Measurements from ENCODE around the gene SPR.

Gene SPR

GRCh38 chr2:72887032-72887739, at the start of gene SPR:
Gene SPR, plus strand, starts transcription at chr2:72887408. Its CDS starts 25 bp downstream, at chr2:72887433.
- peak; percentile 32 for DNase-seq

DNA sequence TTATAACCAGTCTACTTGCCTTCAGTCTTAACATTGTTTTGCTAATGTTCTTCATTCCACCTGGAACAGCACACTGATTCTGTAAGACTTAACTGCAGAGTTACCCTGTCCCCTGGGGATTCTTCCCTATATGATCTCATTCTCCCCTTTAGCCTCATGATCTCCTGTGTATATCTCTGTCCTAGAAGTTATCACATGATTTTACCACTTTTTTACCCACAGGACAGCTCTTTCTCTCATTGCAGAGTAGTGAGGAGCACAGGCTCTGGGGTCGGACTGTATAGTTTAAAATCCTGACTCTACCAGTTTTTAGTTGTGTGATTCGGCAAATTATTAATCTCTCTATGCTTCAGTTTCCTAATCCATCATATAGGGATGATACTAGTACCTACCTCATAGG, 47.1 kb upstream of the SPR start:
- no peak for DNase-seq

- DNase-seq = no peak
Observed at GRCh38 chr2:72841462-72842125, 45.6 kb upstream of the SPR start.

GRCh38 chr2:72843301-72843700, 43.9 kb upstream of the SPR start:
- no peak for DNase-seq

DNA sequence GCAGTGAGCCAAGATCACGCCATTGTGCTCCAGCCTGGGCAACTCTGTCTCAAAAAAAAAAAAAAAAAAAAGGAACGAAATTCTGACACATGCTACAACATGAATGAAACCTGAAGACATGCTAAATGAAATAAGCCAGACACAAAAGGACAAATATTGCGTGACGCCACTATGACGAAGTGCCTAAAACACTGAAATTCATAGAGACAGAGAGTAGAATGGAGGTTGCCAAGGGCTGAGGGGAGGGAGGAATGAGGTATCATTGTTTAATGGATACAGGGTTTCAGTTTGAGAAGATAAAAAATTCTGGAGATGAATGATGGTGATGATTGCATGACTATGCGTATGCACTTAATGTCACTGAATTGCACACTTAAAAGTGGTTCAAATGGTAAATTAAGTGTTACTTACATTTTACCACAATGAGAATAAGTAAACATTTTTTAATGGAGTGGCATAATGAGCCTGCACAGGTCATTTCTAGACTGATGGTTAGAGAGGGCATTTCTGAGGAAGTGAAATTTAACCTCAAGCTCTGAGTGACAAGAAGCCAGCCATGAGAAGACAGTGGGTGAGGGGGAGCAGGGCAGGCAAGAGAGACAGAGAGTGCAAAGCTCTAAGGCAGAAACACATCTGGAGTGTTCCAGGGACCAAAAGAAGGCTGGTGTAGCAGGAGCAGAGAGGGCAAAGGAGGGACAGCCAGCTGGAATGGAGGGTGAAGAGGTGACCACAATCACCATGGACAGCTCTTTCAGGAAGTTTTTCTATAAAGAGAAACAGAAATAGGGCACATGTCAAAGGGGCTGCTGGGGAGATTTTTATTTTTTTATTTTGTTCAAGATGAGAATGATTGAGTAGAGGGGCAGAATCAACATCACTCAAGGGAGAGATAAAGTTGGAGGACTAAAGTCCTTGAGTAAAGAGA, 40.8 kb upstream of the SPR start:
- DNase-seq = no peak

DNA sequence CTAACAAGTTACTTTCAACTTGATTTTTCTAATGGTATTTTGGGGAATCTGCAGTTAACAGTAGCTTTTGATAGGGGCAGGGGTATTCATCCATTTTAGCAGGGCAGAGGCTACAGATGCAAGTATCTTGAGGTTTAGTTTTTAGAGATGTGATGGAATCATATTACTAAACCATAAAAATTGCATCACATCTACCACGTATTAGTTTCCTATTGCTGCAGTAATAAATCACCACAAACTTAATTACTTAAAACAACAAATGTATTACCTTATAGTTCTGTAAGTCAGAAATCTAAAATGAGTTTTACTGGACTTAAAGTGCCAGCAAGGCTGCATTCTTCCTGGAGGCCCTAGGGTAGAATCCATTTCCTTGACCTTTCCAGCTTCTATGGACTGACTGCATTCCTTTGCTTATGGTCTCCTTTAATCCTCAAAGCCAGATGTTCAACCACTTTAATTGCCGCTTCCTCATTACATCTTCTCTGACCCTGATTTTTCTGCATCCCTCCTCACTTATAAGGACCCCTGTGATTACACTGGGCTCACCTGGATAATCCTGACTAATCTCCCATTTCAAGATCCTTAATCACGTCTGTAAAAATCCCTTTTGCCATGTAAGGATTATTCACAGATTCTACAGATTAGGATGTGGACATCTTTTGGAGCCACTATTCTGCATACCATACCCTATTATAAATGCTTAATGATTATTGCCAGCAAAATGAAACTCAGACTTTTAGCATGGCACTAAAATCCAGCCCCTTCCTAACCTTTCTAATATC, 39.5 kb upstream of the SPR start:
- DNase-seq = no peak

- DNase-seq = no peak
Observed at GRCh38 chr2:72848436-72849137, 38.6 kb upstream of the SPR start.

GRCh38 chr2:72849138-72849462, 38.1 kb upstream of the SPR start:
- no peak for DNase-seq

GRCh38 chr2:72851333-72851732, 35.9 kb upstream of the SPR start:
- no peak for DNase-seq

DNA sequence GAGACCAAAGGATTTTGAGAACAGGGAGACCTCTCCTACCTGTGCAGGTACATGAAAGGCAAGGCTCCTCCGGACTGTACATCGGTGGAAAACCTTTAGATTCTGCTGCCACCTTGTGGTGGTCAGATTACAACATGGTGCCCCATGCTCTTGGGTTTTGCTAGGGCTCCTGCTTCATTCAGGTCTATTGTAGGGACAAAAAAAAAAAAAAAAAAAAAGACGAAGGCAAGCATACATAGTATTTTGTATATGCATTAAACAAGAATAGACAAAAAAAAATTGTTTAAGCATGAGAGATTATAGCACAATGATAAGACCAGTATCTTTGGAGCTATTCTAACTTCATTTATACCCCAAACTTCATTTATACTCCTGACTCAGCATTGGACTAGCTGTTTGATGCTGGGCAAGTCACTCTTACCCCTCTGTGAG, 27.4 kb upstream of the SPR start:
- DNase-seq = peak; percentile 32

GRCh38 chr2:72862239-72862988, 24.8 kb upstream of the SPR start:
- peak; percentile 76 for DNase-seq

DNA sequence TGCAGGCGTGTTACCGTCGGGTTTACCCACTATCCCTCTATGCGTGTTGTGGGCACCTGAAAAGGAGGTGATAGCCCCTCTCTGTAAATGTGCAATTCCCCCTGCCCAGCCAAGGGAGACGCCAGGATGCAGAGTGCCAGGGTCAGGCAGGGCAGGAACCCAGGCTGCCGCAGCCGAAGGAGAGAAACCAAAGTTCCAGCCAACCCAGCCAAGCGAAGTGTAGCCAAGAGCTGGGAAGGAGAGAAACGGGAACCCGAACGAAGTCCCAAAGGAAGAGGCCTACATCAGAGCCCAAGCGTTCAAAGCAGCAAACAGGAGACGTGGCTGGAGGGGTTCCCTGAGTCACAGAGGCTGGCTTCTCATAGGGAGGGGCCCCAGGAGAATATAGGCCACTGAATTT, 24.2 kb upstream of the SPR start:
- no peak for DNase-seq

GRCh38 chr2:72864500-72864899, 22.7 kb upstream of the SPR start:
- no peak for DNase-seq

DNA sequence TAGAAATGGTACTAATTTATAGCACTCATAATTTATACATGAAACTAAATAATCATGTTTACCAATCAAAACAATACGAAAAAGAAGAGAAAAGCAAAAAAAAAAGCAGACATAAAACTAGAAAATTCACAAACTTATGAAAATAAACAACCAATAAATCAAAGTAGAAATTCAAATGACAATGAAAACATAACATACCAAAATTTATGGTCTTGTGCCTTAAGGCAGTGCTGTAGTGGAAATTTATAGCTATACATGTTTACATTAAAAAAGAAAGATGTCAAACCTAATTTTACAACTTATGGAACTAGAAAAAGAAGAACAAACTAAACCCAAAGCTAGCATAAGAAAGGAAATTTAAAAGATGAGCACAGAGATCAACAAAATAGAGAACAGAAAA, 16.1 kb upstream of the SPR start:
- DNase-seq = no peak

- DNase-seq = no peak
Observed at GRCh38 chr2:72871880-72872279, 15.3 kb upstream of the SPR start.

DNA sequence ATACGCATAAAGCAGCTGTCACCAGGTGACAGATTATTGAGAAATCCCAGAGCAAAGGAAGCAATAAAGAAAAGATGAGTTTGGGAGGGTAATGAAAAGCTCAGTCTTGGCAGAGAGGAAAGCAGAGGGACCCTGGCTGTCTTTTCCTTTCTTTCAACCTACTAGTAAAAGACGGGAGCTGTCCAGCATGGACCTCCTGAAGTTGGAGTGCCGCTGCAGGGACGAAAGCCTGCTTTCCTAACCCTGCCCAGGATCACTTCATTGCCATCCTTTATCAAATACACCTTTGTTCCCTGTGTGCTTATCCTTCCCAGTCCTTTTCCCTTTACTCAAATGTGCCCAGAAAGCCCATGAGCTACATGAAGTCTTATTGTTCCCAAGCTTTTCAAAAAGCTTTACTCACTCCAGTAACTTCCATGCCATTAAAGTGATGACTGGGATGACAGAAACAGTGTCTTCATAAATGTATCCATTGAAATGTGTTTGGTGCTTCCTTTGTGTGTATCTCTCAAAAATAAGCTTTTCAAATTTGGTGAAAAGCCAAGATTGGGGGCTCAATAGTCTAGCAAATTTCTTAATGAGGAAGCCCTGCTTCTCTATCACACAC, 3.7 kb upstream of the SPR start:
- no peak for DNase-seq

GRCh38 chr2:72886505-72887031, 640 bp upstream of the SPR start:
- DNase-seq = no peak

- DNase-seq = no peak
Observed at GRCh38 chr2:72887740-72888437, 681 bp downstream of the SPR start.

- no peak for DNase-seq
Observed at GRCh38 chr2:72888438-72889202, 1.4 kb downstream of the SPR start.
